Erythroblast (primary cell): ENCODE data around the gene ZNF831.

Experiments used
- GATA1 ChIP-seq: IDR thresholded peaks from 2 replicates; pipeline ENCODE4 v1.6.1; 2011; ENCODE audit warnings: low read depth, mild to moderate bottlenecking, control low read depth, low read length, moderate library complexity
- POLR2A ChIP-seq: IDR thresholded peaks from 2 replicates; pipeline ENCODE4 v1.6.1; 2011; ENCODE audit warnings: mild to moderate bottlenecking, low read length

DNA sequence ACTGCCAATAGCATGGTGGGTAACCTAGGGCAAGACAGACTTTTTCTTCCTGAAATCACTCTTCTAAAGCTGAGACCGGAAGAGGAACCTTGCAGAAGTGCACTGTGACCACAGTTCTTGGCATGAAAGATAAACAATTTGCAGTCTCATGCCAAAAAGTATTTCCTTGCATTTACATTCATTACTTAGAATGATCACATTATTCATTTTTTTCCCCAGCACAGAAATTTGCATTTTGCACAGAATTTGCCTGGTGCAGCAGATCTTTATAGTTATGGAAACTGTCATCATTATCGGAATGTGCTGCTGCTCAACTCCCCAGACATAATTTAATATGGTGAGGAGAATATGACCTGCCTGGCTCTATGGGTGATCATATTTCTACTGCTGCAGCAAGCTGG lies 94.6 kb downstream of the ZNF831 start:
- TF ChIP-seq POLR2A = no peak
- TF ChIP-seq GATA1 = no peak
